GM23248 (cell line): ENCODE results near the gene SLC2A9. TPM values are rescaled to one million over a fixed set of nuclear protein-coding genes. Genes with fewer than 3 reads are reported as not detected.

Source experiments
- DNase-seq: peaks from one replicate; pipeline ENCODE4 v3.0.0-alpha.2; 2015
- H2AFZ ChIP-seq: fragments of 200-600 bp; sonication (generic); 2 replicates; pipeline ENCODE4 v1.6.1; 2016; ENCODE audit warnings: antibody characterized with exemption
- H3F3A ChIP-seq: fragments of 200-600 bp; sonication (generic); 2 replicates; pipeline ENCODE4 v1.6.1; 2016; ENCODE audit warnings: mild to moderate bottlenecking, antibody characterized with exemption, mixed run types; ENCODE audit not compliant: insufficient read depth
- H3K27ac ChIP-seq: fragments of 200-600 bp; sonication (generic); 2 replicates; pipeline ENCODE4 v1.5.1; 2016; ENCODE audit warnings: mild to moderate bottlenecking
- H3K27me3 ChIP-seq: fragments of 200-600 bp; sonication (generic); replicated peaks from 2 replicates; pipeline ENCODE4 v1.6.1; 2016; ENCODE audit warnings: mild to moderate bottlenecking; ENCODE audit not compliant: insufficient read depth
- H3K36me3 ChIP-seq: fragments of 200-600 bp; sonication (generic); 2 replicates; pipeline ENCODE4 v1.6.1; 2016; ENCODE audit warnings: low read depth, mild to moderate bottlenecking
- H3K4me1 ChIP-seq: fragments of 200-600 bp; sonication (generic); 2 replicates; pipeline ENCODE4 v1.6.1; 2016; ENCODE audit warnings: mild to moderate bottlenecking; ENCODE audit not compliant: insufficient read depth
- H3K4me2 ChIP-seq: fragments of 200-600 bp; sonication (generic); one replicate; pipeline ENCODE4 v1.6.1; 2016; ENCODE audit warnings: mild to moderate bottlenecking; ENCODE audit not compliant: unreplicated experiment
- H3K4me3 ChIP-seq: fragments of 200-600 bp; sonication (generic); 2 replicates; pipeline ENCODE4 v1.5.1; 2016; ENCODE audit warnings: mild to moderate bottlenecking
- H3K79me2 ChIP-seq: fragments of 200-600 bp; sonication (generic); 2 replicates; pipeline ENCODE4 v1.6.1; 2016; ENCODE audit warnings: mild to moderate bottlenecking; ENCODE audit not compliant: insufficient read depth
- H3K9ac ChIP-seq: fragments of 200-600 bp; sonication (generic); 2 replicates; pipeline ENCODE4 v1.6.1; 2016; ENCODE audit warnings: mild to moderate bottlenecking
- H3K9me2 ChIP-seq: fragments of 200-600 bp; sonication (generic); 2 replicates; pipeline ENCODE4 v1.6.1; 2016; ENCODE audit warnings: mixed run types, mild to moderate bottlenecking, moderate library complexity; ENCODE audit not compliant: insufficient read depth
- H3K9me3 ChIP-seq: fragments of 200-600 bp; sonication (generic); one replicate; pipeline ENCODE4 v1.6.1; 2017; ENCODE audit warnings: low read depth
- H4K20me1 ChIP-seq: fragments of 200-600 bp; sonication (generic); 2 replicates; pipeline ENCODE4 v1.6.0; 2016; ENCODE audit not compliant: insufficient read depth
- EZH2 ChIP-seq: fragments of 200-600 bp; sonication (generic); IDR thresholded peaks from 2 replicates; pipeline ENCODE4 v1.6.1; 2018; ENCODE audit warnings: antibody characterized with exemption, mild to moderate bottlenecking; ENCODE audit not compliant: insufficient read depth, poor library complexity, severe bottlenecking
- EZH2phosphoT487 ChIP-seq: fragments of 200-600 bp; sonication (generic); IDR thresholded peaks from 2 replicates; pipeline ENCODE4 v1.6.1; 2018; ENCODE audit warnings: antibody characterized with exemption, moderate library complexity, mild to moderate bottlenecking, low read depth; ENCODE audit not compliant: insufficient read depth
- WGBS, 2 experiments: methylation state at CpG; one replicate each; pipeline ENCODE4 v1.1.6; 2015 to 2017; ENCODE audit warnings: low lambda C conversion rate in 2 of 2, low coverage in 1 of 2; ENCODE audit errors: missing lambda C conversion rate in 2 of 2; 5-methylcytosine and 5-hydroxymethylcytosine counted together
- in situ Hi-C: fragments of 300-500 bp; cut with MboI; formaldehyde crosslinking; loops from 2 replicates; pipeline ENCODE4 v1.15.0; 2020
- polyA plus RNA-seq: library from polyadenylated mRNA; unstranded; fragments of >200 nt; fragmentation: Nextera tagmentation; extraction: Ambion mirVana; gene quantifications from 2 replicates; pipeline ENCODE4 v1.2.1, GENCODE V29; 2016
- small RNA-seq: library from RNA; depleted of rRNA; stranded (forward); fragments of <200 nt; gene quantifications from one replicate; pipeline ENCODE3, GENCODE V24; 2014; ENCODE audit warnings: low read depth, low replicate concordance
- total RNA-seq: library from RNA; depleted of rRNA; stranded (reverse); fragments of >200 nt; shearing (Covaris generic); gene quantifications from 2 replicates; pipeline ENCODE4 v1.2.3, GENCODE V29; 2014; rRNA removed

Gene SLC2A9
- total and polyA plus RNA-seq, 2 experiments from 2014 or later: 2.8 to 3.5 TPM

DNA sequence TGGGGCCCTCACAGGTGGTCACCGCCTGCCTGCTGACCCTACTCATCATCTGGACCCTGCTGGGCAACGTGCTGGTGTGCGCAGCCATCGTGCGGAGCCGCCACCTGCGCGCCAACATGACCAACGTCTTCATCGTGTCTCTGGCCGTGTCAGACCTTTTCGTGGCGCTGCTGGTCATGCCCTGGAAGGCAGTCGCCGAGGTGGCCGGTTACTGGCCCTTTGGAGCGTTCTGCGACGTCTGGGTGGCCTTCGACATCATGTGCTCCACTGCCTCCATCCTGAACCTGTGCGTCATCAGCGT lies 239.2 kb downstream of the SLC2A9 start:
- Histone ChIP-seq H3K9me2 (no peaks in the 10 kb centered on the region), H3K27me3 (no peaks in the 10 kb centered on the region), H3K36me3 (no peaks in the 10 kb centered on the region), H3F3A (no peaks in the 10 kb centered on the region), H3K4me2 (no peak overlapping the region), H3K9me3 (no peaks in the 10 kb centered on the region), H2AFZ (no peak overlapping the region), H3K9ac (no peak overlapping the region), H4K20me1 (no peaks in the 10 kb centered on the region), H3K79me2 (no peaks in the 10 kb centered on the region), H3K4me3 (no peak overlapping the region), H3K4me1 (no peaks in the 10 kb centered on the region), H3K27ac (no peak overlapping the region)
- no peak for DNase-seq
- WGBS, 2 experiments: 64 to 65% methylated on average over 13 to 22 of the region's 22 CpGs
- no peak for TF ChIP-seq EZH2phosphoT487
- no peak for TF ChIP-seq EZH2
- in situ Hi-C loops: no loop called here

DNA sequence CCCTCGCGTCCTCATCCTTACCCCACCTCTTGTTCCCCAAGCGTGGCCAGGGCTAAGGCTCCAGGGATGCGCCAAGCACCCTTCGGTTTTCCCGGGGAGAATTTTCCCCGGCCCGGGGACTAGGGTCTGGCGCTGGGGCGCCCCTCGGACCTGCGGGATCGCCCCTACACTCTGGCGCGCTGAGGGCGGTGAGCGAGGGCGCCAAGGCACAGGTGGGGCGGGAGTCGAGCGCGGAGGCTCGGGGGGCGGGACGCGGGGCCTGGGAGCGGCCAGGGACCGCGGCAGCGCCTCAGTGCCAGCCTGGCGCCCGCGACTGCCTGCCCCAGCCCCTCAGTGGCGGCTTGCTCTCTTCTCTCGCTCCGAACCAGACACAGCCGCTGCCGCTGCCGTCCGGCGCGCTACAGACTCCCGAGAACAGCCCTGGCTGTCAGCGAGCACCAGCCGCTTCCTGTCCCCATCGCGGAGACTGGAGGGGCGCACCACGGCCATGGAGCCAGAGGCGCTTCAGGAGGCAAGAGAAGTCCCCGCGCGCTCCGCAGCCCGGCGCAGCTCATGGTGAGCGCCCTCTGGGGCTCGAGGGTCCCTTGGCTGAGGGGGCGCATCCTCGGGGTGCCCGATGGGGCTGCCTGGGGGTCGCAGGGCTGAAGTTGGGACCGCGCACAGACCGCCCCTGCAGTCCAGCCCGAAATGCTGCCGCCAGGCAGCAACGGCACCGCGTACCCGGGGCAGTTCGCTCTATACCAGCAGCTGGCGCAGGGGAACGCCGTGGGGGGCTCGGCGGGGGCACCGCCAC lies 239.8 kb downstream of the SLC2A9 start, which contains the start of gene DRD5:
DRD5 (plus strand) TSS at position 292 of the 793 bp plus-strand sequence; CDS start at position 688, 396 bp downstream.
- whole genome bisulfite sequencing, 2 experiments: 15% methylated on average over 54 to 64 of the region's 78 CpGs
- Histone ChIP-seq H3K4me2 (no peak within 1 kb of the TSS), H3K79me2 (no peaks in the 10 kb centered on the region), H3K4me3 (no peak within 1 kb of the TSS), H3K36me3 (no peaks in the 10 kb centered on the region), H2AFZ (no peak within 1 kb of the TSS), H3K9me2 (no peaks in the 10 kb centered on the region), H3K27me3 (no peaks in the 10 kb centered on the region), H3F3A (no peaks in the 10 kb centered on the region), H3K4me1 (no peaks in the 10 kb centered on the region), H3K27ac (no peak within 1 kb of the TSS), H4K20me1 (no peaks in the 10 kb centered on the region), H3K9ac (no peak within 1 kb of the TSS), H3K9me3 (no peaks in the 10 kb centered on the region)
- TF ChIP-seq EZH2 (no peak), EZH2phosphoT487 (no peak)
- DNase-seq: no peak
- in situ Hi-C loops: no loop called here

Small RNAs within 50 kb of the gene (small RNA-seq; reads per million reads assigned to genes)
- gene RNA5SP154: not detected

Other genes with a start within 250 kb of the SLC2A9 start
- not detected in 2 replicates for gene DRD5, start 239.9 kb downstream of the SLC2A9 start, total RNA-seq
- not detected in 2 replicates for gene DRD5, start 239.9 kb downstream of the SLC2A9 start, polyA plus RNA-seq
- 471 and 487 TPM in 2 replicates for gene WDR1, start 95.3 kb upstream of the SLC2A9 start, total RNA-seq
- gene WDR1, start 95.3 kb upstream of the SLC2A9 start, polyA plus RNA-seq: 413 and 419 TPM in 2 replicates